HG03342 (cell line): ENCODE measurements around the gene GNPTG.

Source experiments
- ATAC-seq: cut with Tn5 transposase; IDR thresholded peaks from one replicate; pipeline ENCODE4 v1.9.1; 2021; ENCODE audit warnings: mild to moderate bottlenecking, moderate library complexity; ENCODE audit not compliant: unreplicated experiment

Gene GNPTG

GRCh38 chr16:1367486-1368174 is 15.9 kb downstream of the GNPTG start:
- ATAC-seq, result no peak

GRCh38 chr16:1371054-1371978 is 19.6 kb downstream of the GNPTG start:
- ATAC-seq, result no peak

- ATAC-seq, result no peak
Measured at GRCh38 chr16:1372292-1372950, 20.7 kb downstream of the GNPTG start.

GRCh38 chr16:1374418-1375297 is 22.9 kb downstream of the GNPTG start:
- ATAC-seq, result no peak

GRCh38 chr16:1375298-1375640 is 23.5 kb downstream of the GNPTG start:
- ATAC-seq, result no peak

GRCh38 chr16:1375741-1376410 is 24.1 kb downstream of the GNPTG start:
- ATAC-seq, result no peak

- no peak for ATAC-seq
Measured at GRCh38 chr16:1377406-1378010, 25.8 kb downstream of the GNPTG start.

GRCh38 chr16:1378087-1378803 is 26.5 kb downstream of the GNPTG start:
- no peak for ATAC-seq

GRCh38 chr16:1378804-1379303 is 27.1 kb downstream of the GNPTG start:
- peak; percentile 33 for ATAC-seq

- ATAC-seq, result peak; percentile 52
Measured at GRCh38 chr16:1379304-1380076, 27.8 kb downstream of the GNPTG start.

- ATAC-seq, result no peak
Measured at GRCh38 chr16:1380195-1380594, 28.5 kb downstream of the GNPTG start.

GRCh38 chr16:1381612-1382406 is 30.1 kb downstream of the GNPTG start:
- no peak for ATAC-seq

GRCh38 chr16:1383556-1383955 is 31.8 kb downstream of the GNPTG start:
- ATAC-seq, result no peak

GRCh38 chr16:1385232-1385631 is 33.5 kb downstream of the GNPTG start:
- no peak for ATAC-seq

GRCh38 chr16:1387331-1387730 is 35.6 kb downstream of the GNPTG start:
- ATAC-seq, result no peak

GRCh38 chr16:1389762-1390161 is 38.0 kb downstream of the GNPTG start:
- ATAC-seq, result no peak

- no peak for ATAC-seq
Measured at GRCh38 chr16:1390239-1390779, 38.6 kb downstream of the GNPTG start.
